A673 (cell line): ENCODE data around the gene ZCCHC10.

Experiments
- CTCF ChIP-seq: fragments of 300-800, 200-600 bp; sonication (generic); conservative IDR thresholded peaks from 2 replicates; pipeline ENCODE4 v1.5.1; 2017; ENCODE audit warnings: low read depth, mild to moderate bottlenecking, antibody characterized with exemption, low read length, moderate library complexity, mixed read lengths
- EZH2 ChIP-seq: fragments of 200-600 bp; sonication (generic); IDR thresholded peaks from 2 replicates; pipeline ENCODE4 v1.6.1; 2017; ENCODE audit warnings: borderline replicate concordance, low read depth, mild to moderate bottlenecking, mixed read lengths, antibody characterized with exemption, low read length; ENCODE audit not compliant: poor library complexity, severe bottlenecking

- TF ChIP-seq CTCF (no peak), EZH2 (no peak)
Measured at GRCh38 chr5:132953710-132954109, 72.6 kb downstream of the ZCCHC10 start.
